Ectodermal cell (in vitro differentiated cells): ENCODE data around the gene SMCO2.

Source experiments
- H3K27ac ChIP-seq: 2 replicates; pipeline ENCODE4 v1.7.0; 2013; ENCODE audit warnings: mild to moderate bottlenecking, low read depth, low read length; ENCODE audit not compliant: insufficient read depth, poor library complexity, severe bottlenecking
- H3K27me3 ChIP-seq: 2 replicates; pipeline ENCODE4 v1.7.0; 2013; ENCODE audit warnings: mild to moderate bottlenecking, low read length; ENCODE audit not compliant: insufficient read depth, control insufficient read depth, poor library complexity, severe bottlenecking
- H3K36me3 ChIP-seq: one replicate; pipeline ENCODE4 v1.7.0; 2013; ENCODE audit warnings: low read length; ENCODE audit not compliant: control insufficient read depth, insufficient read depth
- H3K4me1 ChIP-seq: one replicate; pipeline ENCODE4 v1.7.0; 2013; ENCODE audit warnings: low read length; ENCODE audit not compliant: control insufficient read depth, insufficient read depth
- H3K4me3 ChIP-seq: 2 replicates; pipeline ENCODE4 v1.7.0; 2013; ENCODE audit warnings: low read depth, low read length, control low read depth; ENCODE audit not compliant: insufficient read depth
- H3K9me3 ChIP-seq: 2 replicates; pipeline ENCODE4 v1.7.0; 2013; ENCODE audit warnings: mild to moderate bottlenecking, low read length, moderate library complexity; ENCODE audit not compliant: control insufficient read depth
- WGBS, 2 experiments: methylation state at CpG; one replicate each; pipeline ENCODE4 v1.1.7; 2013; ENCODE audit warnings: missing lambda C conversion rate in 2 of 2; 5-methylcytosine and 5-hydroxymethylcytosine counted together

The SMCO2 gene

DNA sequence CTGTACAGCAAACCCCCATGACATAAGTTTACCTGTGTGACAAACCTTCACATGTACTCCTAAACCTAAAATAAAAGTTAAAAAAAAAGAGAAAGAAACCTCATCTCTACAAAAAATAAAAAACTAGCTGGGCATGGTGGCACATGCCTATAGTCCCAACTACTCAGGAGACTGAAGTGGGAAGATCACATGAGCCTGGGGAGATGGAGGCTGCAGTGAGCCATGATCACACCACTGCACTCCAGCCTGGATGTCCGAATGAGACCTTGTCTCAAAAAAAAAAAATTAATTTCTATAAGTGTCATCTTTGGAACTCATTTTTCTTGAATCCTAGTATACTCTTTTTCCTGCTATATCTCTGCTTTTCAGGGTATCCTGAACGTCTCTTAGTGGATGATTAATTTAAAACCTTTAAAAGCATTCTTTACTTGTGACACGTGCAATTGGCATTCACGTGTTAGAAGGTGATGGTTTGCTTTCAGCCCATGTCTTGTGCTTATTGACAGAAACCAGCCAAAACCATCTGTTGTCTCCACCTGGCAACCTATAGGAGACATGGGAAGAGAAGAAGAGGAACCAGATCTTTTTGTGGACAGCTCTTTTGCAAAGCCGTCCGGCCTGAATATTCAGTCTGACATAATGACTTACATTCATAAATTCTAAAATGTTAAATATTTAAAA is 46.9 kb downstream of the SMCO2 start:
- H3K27ac ChIP-seq: no peak overlapping the region
- no peaks in the 10 kb centered on the region for H3K36me3 ChIP-seq
- no peaks in the 10 kb centered on the region for H3K4me1 ChIP-seq
- WGBS, 2 experiments: 80 to 85% methylated on average over 4 of the region's 6 CpGs
- no peaks in the 10 kb centered on the region for H3K27me3 ChIP-seq
- no peaks in the 10 kb centered on the region for H3K9me3 ChIP-seq
- no peak overlapping the region for H3K4me3 ChIP-seq

DNA sequence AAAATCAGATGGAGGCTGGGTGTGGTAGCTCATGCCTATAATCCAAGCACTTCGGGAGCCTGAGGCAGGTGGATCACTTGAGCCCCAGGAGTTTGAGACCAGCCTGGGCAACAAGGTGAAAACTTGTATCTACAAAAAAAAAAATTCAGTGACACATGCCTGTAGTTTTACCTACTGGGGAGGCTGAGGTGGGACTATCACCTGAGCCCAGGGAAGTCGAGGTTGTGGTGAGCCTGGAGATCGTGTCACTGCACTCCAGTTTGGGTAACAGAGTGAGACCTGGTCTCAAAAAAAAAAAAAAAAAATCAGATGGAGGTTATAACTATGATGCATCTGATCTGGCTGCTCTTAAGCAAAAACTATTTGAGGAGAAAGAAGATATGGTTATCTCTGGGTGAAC is 50.9 kb downstream of the SMCO2 start:
- Histone ChIP-seq H3K4me3 (no peak overlapping the region), H3K4me1 (no peaks in the 10 kb centered on the region), H3K36me3 (no peaks in the 10 kb centered on the region), H3K27me3 (no peaks in the 10 kb centered on the region), H3K27ac (no peak overlapping the region), H3K9me3 (no peaks in the 10 kb centered on the region)
- 90 to 94% methylated on average over 3 of the region's 3 CpGs for WGBS, 2 experiments

DNA sequence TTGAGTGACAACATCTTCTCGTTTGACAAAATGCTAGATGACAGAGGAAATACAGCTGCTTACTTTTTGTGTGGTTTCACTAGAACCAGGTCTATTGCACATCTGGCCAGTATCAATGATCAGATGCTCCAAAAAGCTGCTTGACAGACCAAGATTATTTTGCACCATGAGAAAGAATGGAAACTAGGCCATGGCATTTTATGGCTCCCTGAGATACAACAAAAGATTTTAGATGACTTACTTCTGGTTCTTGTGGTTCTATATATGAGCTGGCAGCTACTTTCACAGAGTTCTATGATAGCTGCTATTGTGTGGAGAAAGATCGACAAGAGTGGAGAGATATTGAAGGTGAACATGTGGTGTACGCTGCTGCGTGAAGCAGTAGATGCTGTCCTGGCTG is 51.6 kb downstream of the SMCO2 start:
- Histone ChIP-seq H3K27me3 (no peaks in the 10 kb centered on the region), H3K4me1 (no peaks in the 10 kb centered on the region), H3K4me3 (no peak overlapping the region), H3K9me3 (no peaks in the 10 kb centered on the region), H3K27ac (no peak overlapping the region), H3K36me3 (no peaks in the 10 kb centered on the region)
- 91 to 94% methylated on average over 4 of the region's 4 CpGs for WGBS, 2 experiments

DNA sequence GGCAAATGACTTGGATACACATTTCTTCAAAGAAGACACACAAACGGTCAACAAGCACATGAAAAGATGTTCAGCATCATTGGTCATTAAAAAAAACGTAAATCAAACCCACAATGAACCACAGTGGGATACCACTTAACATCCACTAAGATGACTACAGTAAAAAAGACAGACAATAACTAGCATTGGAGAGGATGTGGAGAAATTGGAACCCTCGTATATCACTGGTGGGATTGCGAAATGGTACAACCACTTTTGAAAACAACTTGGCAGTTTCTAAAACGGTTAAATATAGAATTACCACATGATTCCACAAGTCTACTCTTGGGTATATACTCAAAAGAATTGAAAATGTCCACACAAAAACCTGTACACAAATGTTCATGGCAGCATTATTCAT is 52.2 kb downstream of the SMCO2 start:
- H3K36me3 ChIP-seq: no peaks in the 10 kb centered on the region

GRCh38 chr12:27499377-27499776 is 52.8 kb downstream of the SMCO2 start:
- Histone ChIP-seq H3K27me3 (no peaks in the 10 kb centered on the region), H3K36me3 (no peaks in the 10 kb centered on the region), H3K4me1 (no peaks in the 10 kb centered on the region), H3K9me3 (no peaks in the 10 kb centered on the region), H3K27ac (no peak overlapping the region), H3K4me3 (no peak overlapping the region)
- WGBS, 2 experiments: 96% methylated on average over 3 of the region's 3 CpGs; no CpG with 5 or more reads in 1 of the 2 experiments

More for the DNA sequence above, 52.2 kb downstream of the SMCO2 start:
- H3K4me1 ChIP-seq: no peaks in the 10 kb centered on the region
- 88 to 93% methylated on average over 5 of the region's 5 CpGs for WGBS, 2 experiments
- no peaks in the 10 kb centered on the region for H3K27me3 ChIP-seq
- H3K4me3 ChIP-seq: no peak overlapping the region
- H3K27ac ChIP-seq: no peak overlapping the region
- no peaks in the 10 kb centered on the region for H3K9me3 ChIP-seq

DNA sequence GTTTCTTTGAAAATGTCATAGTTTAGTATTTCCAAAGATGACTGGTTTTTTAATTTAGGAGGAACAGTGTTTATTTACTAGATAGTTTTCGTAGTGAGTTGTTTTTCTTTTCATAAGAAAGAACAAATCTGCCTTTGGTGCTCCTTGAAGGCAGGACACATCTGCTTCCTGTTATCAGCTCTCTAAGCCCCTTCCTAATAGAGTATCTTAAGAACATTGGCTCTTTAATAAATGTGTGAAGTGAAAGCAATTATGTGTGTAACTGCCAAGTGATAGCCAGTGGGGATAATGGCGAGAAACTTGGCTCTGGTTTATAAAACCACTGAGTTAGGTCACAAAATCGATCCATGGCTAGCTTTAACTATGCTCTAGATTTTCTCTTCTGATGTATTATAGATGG is 54.0 kb downstream of the SMCO2 start:
- Histone ChIP-seq H3K36me3 (no peaks in the 10 kb centered on the region), H3K27me3 (no peaks in the 10 kb centered on the region), H3K9me3 (no peaks in the 10 kb centered on the region), H3K4me3 (no peak overlapping the region), H3K27ac (no peak overlapping the region), H3K4me1 (no peaks in the 10 kb centered on the region)
- WGBS, 2 experiments: 94% methylated on average over 3 of the region's 3 CpGs

DNA sequence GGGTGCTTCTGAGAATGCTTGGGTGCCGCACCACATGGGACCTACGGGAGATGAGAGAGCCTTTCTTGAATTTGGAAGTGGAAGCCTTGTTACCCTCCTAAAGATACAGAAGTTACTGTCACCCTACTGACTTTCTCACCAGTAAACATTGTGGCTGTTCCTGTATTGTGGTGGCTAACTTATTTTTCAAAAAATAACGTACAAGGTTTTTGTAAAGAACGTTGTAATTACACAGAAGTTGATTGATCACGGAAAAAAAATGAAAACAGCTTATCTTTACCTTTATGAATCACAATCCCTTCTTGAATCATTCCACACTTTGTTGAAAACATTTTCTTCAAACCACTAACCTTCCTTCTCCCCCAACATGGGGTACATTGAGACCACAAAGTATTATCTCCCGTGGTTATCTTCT is 55.5 kb downstream of the SMCO2 start:
- 93 to 98% methylated on average over 6 of the region's 6 CpGs for WGBS, 2 experiments

DNA sequence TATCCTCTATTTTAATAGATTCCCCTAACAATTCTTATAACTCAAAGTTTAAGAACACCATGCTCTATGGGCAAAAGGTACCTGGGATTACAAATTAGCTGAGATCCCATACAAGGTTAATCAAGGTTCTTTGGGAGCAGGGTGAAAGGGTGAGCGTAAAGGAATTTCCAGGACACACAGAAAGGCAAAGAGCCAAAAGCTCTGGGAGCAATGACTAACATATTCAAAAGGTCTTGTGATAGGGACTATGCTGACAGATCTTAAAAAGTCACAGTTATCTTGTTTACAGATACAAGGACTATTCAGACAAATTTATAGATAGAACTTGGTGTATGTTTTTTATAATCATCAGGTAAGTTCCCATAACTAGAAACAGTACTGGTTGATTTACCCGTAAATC is 58.0 kb downstream of the SMCO2 start:
- no peak overlapping the region for H3K27ac ChIP-seq
- H3K36me3 ChIP-seq: no peaks in the 10 kb centered on the region
- no peak overlapping the region for H3K4me3 ChIP-seq
- H3K27me3 ChIP-seq: no peaks in the 10 kb centered on the region
- no peaks in the 10 kb centered on the region for H3K4me1 ChIP-seq
- WGBS, 2 experiments: 89 to 96% methylated on average over 1 to 2 of the region's 2 CpGs
- H3K9me3 ChIP-seq: no peaks in the 10 kb centered on the region

More for the DNA sequence above, 55.5 kb downstream of the SMCO2 start:
- H3K27me3 ChIP-seq: no peaks in the 10 kb centered on the region
- H3K4me1 ChIP-seq: no peaks in the 10 kb centered on the region
- H3K27ac ChIP-seq: no peak overlapping the region
- H3K9me3 ChIP-seq: no peaks in the 10 kb centered on the region
- no peak overlapping the region for H3K4me3 ChIP-seq
- no peaks in the 10 kb centered on the region for H3K36me3 ChIP-seq

DNA sequence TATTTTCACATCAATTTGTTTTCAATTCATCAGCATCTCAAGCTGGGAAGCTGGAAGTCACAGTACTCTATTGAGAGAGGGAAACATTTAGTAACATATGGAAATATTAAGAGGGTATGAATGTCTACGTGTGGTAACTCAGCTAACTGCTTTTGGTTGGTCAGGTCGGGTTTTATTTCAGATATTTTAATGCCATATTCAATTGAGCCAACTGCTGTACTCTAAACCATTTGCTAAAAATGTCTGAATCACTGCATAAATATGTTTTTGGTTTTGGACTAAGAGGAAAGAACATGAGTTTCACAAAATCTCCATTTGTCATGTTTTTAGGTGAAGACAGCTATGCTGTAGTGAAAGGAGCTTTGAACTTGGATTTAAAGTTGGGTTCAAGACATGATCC is 58.6 kb downstream of the SMCO2 start:
- H3K27ac ChIP-seq: no peak overlapping the region
- H3K4me1 ChIP-seq: no peaks in the 10 kb centered on the region
- no peaks in the 10 kb centered on the region for H3K27me3 ChIP-seq
- WGBS, 2 experiments: 94 to 100% methylated on average over 2 of the region's 2 CpGs
- no peak overlapping the region for H3K4me3 ChIP-seq
- no peaks in the 10 kb centered on the region for H3K36me3 ChIP-seq
- H3K9me3 ChIP-seq: no peaks in the 10 kb centered on the region

DNA sequence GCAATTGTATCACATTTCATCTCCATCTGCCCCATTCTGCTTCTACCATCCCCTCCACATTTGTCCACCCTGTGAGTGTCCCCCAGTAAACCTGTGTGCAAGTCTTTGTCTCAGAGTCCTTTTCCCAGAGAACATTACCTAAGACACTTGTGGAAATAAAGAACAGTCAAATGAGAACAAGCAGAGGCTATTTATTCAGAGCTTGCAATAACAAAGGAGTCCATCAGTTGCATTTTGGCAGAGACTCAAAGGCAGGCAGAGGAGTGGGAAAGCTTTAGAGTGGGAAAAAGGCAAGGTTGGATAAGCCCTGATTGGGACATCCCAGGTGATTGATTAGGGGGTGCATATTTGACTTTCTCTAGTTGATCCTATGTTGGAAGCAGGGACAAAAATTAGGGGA is 59.2 kb downstream of the SMCO2 start:
- H3K27ac ChIP-seq: no peak overlapping the region
- H3K27me3 ChIP-seq: no peaks in the 10 kb centered on the region
- no peak overlapping the region for H3K4me3 ChIP-seq
- no peaks in the 10 kb centered on the region for H3K4me1 ChIP-seq
- no peaks in the 10 kb centered on the region for H3K9me3 ChIP-seq
- no peaks in the 10 kb centered on the region for H3K36me3 ChIP-seq
